GM18907 (cell line): ENCODE data around the gene IDH2.

Experiments
- ATAC-seq: cut with Tn5 transposase; IDR thresholded peaks from one replicate; pipeline ENCODE4 v1.9.1; 2021; ENCODE audit warnings: mild to moderate bottlenecking, moderate library complexity; ENCODE audit not compliant: unreplicated experiment

IDH2 gene

DNA sequence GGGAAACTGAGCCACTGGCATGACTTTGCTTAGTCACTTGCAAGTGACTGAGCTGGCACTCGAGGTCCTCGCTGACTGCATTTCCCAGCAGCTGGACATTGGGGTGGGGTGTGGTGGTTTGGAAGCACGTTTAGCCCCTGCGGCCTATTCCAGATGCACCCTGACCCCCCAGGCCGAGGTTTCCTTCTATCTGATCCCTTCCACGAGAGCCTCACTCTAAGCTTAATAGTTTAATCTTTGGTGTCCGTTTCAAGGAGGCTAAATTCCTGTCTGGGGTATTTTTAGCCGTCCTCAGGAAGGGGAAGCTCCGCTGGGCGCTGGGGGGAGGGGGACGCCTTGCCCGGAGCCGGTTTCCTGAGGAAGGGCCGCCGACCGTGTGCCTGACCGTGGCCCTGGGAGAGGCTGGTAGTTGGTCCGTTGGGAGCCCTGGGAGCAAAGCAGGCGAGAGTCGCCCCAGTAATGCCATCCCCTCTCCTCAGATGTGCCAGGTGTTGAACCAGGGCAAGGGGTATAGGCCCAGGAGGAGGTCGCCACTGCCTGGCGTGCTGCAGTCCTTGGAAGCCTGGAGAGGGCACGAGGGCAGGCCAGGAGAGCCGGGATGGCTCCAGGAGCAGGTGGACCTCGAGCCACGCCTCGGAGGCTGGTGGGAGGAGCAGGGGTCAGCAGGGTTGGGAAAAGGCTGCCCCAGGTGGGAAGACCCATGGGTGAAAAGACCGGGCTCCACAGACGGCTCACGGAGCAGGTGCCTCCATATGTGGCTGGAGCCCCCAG lies 37.2 kb downstream of the IDH2 start:
- no peak for ATAC-seq

DNA sequence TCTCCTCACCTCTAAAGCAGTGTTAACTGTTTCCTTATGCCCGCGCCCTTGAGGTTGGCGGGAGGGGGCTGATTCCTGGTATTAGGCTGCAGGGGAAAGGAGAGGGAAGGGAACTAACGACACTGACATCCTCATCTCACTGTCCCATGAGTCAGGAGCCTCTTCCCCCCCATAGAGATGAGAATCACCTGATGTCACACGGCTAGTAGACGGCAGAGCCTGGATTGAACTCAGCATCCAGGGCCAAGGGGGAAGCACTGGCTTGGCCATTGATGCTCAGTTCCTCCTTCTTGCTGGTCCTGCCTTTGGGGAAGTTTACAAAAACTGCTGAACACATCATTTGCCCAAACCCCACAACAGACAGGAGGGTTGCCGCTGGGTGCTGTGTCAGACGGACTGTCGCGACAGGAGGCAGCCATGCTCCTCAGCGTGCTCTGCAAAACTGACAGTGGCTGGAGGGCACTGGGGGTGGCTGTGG lies 38.5 kb downstream of the IDH2 start:
- ATAC-seq = no peak

DNA sequence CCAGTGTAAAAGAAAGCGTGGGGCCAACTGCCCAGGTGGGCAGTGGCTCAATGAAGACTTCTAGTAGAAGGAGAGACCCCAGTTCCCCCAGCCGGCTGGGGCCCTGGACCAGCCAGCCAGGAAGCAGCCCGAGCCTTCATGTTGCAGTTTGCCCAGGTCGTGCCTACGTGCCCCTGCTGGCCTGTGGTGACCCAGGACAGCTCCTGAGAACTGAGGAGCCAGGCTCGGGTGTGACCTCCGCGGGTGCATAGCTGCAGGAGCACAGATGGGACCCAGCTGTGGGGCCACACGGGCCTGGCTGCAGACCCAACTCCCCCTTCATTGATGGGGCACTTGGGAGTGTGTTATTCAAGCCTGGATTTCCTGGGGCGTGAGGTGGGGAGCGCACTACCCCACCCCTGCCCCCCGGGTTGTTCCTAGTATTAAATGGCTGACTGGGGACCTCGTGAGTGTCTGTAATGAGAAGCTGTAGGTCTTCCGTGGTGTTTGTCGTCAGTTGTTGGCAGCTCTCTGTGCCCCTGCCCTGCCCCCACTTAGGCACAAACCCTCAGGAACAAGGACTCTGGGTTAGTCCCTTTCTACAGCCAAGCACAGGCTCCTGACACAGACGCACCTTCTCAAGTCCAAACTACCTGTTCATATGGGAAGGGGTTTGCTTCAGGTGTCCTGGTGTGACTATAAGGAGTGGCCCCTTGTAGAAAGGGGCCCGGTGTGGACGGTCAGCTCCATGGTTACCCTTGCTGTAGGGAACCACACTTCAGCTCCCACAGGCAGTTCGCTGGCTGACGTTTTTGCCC lies 39.1 kb downstream of the IDH2 start:
- no peak for ATAC-seq

DNA sequence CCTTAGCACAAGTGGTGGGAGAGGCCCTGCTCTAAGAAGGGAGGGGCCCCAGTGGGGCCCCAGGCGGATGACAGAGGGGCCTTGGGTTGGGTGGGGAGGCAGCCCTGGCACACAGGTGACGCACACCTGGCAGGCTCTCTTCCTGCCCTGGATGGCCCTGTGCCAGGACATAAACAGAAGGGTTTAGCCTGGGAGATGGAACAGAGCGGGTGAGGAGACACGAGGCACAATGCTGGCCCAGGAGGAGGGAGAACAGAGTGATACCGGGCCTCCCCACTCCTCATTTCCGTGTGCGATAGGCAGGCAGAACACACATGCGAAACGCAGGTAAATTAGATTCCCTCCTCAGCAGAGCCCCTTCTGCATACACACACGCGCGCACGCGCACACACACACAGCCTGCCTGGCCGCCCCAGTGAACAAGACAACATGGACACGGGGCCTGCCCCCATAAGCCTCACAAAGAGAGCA lies 39.8 kb downstream of the IDH2 start:
- no peak for ATAC-seq

DNA sequence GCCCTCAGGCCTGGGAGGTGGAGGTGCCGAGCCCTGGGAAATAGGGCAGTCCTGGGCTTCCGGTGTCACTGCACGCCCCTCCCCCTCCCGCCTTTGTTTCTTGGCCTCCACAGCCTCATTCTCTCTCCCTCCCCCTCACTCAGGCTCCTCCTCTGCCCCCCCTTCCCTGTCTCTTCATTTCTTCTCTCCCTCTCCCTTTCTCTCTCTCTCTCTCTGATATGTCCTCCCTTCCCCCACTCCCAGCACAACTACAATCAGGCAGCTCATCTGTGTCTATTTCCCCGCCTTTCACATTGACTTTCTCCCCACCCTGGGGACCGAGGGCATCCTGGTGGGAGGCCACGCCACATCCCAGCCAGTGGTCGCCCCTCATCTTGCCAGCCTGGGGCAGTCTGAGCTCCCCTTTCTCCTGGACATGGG lies 40.2 kb downstream of the IDH2 start:
- no peak for ATAC-seq

DNA sequence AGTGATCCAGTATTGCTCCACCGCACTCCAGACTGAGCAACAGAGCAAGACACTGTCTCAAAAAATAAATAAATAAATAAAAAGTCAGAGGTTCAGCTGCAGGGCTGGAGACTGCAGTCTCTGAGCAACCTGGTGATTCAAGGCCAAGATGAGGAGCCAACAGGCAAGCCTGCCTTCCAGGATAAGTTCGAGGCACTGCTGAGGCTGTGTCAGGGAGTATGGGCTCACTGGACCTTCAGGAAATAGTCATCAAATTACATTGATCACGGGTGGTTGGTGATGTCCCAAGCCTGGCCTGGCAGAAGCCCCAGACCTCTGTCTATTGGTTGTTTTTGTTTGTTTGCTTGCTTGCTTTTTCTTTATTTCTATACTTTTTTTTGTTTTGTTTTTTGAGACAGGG lies 41.5 kb downstream of the IDH2 start:
- ATAC-seq = no peak

DNA sequence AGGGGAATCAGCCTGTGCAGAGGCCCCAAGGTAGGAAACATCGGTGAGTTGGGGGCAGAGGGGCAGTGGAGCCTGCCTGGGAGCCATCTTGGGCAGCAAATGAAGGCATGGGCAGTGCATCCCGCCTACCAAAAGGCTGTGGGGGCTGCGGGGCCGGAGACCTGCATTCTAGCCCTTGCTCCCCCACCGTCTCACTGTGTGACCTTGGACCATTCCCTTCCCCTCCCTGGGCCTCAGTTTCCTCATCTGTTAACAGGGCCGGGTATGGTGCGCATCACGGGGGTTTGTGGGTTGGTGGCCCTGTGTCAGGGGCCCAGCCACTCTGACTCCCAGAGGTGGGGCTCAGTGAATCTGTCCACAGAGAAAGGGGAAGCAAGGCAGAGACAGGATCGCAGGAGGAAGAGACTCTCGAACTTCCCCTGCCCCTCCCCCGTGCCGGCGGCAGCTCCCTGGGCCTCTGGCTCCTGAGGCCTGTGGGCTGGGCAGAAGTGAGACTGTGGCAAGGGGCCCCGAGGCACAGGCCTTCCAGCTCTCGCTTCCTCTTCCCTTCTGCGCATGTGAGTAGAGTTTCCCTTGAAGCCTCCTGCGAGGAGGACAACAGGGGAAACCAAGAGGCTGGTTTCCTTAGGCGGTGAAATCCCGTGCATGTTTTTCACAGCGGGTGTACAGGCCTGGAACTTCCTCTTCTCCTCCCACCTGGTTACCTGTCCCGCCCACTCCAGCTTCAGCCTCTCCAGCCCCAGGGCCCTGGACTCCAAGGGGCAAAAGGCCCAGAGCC lies 42.9 kb downstream of the IDH2 start:
- ATAC-seq = peak; percentile 93

DNA sequence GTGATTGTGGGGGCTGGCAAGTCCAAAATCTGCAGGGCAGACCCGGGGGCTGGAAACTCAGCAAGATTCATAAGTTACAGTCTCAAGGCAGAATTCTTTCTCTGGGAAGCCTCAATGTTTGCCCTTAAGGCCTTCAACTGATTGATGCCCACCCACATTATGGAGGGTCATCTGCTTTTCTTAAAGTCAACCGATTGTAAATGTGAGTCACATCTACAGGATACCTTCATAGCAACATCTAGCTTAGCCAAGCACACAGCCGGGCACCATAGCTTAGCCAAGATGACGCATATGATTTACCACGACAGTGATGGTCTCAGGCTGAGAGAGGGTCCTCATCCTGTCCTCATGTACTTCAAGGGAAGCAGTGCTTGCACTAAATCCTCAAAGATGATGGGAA lies 43.5 kb downstream of the IDH2 start:
- no peak for ATAC-seq

DNA sequence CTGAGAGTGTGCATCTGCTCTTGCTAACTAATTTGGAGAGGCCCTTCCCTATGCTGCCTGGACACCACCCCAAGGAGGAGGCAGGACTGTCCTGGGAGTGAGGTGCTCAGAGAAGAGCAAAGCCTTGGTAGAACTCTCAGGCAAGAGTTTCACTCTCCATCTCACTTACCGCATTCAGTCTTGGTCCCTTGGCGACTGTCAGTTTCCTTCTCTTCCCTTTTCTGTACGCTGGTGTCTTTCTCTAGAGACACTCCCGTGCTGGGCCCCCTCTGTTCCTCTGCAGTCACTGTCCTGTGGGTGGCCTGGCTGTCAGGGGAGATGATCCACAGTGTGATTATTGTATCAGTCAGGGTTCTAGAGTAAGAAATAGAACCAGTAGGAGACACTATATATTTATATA lies 44.0 kb downstream of the IDH2 start:
- no peak for ATAC-seq

DNA sequence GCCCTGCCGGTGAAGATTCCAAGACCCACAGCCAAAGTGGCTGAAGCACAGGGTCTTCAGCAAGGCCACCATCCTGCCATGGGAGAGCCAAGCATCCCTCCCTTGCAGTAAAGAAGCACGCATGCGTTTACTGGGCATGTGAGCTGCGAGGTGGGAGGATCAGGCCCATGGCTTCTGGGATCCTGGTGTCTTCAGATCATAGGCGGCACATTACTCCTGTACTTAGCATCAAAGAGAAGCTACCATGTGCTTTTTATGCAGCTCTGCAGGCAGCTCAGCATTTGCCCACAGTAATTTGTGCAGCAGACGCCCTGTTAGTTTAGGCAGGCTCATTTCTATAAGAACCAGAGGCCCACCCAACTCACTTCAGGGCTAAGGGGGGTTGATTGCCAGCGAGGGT lies 45.7 kb downstream of the IDH2 start:
- no peak for ATAC-seq

DNA sequence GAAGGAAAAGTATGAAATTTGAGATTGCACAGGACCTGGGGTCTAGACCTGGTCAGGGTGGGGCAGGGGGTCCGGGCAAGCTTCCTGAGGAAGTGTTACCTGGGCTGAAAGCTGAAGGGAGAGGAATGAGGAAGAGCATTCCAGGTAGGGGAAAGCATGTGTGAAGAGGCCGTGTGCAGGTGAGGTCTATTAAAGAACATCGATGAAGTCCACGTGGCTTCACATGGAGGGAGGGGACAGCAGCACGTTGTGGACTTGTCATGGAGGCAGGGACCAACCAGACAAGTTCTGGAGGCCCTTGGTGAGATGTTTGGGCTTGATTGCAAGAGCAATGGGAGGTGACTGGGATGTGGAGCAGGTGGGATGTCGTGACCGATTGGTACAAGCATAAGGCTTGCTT lies 47.1 kb downstream of the IDH2 start:
- no peak for ATAC-seq

DNA sequence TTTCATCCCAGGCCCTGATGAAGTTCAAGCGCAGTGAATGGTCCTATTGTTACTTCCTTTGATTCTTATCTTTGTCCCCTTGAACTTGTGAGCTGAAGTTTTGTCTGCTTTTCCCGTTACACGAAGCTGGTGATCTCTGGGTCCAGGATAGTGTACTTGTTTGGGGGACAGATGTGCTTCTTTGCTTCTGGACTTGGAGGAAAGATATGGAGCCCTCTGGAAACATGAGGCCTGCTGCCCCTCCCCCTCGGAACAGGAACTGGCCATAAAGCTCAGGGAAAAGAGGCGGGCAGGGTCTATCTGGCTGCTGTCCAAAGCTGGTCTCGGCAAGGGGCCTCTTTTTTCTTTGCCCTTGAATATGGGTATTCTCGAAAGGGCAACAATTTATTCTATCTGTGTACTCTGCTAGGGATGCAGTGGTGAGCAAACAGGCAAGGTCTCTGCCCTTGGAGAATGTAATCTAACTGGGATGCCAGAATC lies 47.6 kb downstream of the IDH2 start:
- ATAC-seq = no peak

DNA sequence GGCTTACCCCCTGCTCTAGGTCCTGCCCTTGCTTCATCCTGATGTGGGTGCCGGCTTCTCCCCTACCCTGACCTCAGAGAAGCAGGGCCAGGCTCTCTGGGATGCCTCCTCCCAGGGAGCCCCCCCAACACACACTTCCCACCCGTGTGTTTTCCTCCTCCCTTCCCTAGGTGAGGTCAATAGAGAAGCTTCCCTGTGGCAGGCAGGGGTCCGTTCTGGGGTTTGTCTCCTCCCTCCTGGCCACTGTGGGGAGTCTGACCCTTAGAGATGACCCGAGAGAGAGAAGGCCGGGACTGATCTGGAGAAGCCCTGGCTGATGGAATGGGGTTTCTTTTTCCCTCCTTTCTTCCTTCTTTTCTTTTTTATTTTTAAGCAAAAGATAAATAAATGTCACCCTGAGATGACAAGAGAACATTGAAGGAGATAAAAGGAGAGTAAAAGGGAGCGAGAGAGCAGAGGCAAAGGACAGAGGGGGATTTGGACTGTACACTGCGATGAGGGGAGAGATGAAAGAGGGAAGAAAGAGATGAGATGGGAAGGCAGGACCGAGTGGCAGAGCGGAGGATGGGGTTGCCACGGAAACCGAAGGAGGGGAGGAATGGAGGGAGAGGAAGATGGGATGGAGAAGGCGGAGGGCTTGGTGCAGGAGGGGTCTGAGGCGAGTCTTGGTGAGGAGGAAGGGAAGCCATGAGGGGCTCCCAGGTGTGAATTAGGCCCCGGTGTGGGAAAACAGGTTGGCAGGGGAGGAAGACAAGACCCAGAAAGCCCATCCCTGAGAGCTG lies 48.4 kb downstream of the IDH2 start:
- ATAC-seq = no peak

DNA sequence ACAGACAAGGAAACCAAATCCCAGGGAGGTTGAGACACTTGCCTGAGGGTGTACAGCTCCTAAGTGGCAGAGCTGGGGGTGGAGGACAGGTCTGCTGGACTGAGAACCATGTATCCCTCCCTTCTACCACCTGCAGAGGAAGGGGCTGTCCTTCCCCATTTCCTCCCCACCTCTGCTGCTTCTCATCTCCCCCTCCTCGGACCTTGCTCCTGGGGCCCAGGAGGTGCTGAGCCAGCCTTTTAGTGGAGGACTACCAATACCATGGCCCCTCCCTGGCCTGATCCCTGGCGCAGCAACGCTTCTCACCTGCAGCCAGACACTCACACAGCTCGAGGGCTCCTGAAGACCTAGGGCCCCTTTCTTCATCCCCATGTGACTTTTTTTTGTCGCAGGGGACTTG lies 50.4 kb downstream of the IDH2 start:
- ATAC-seq = no peak

DNA sequence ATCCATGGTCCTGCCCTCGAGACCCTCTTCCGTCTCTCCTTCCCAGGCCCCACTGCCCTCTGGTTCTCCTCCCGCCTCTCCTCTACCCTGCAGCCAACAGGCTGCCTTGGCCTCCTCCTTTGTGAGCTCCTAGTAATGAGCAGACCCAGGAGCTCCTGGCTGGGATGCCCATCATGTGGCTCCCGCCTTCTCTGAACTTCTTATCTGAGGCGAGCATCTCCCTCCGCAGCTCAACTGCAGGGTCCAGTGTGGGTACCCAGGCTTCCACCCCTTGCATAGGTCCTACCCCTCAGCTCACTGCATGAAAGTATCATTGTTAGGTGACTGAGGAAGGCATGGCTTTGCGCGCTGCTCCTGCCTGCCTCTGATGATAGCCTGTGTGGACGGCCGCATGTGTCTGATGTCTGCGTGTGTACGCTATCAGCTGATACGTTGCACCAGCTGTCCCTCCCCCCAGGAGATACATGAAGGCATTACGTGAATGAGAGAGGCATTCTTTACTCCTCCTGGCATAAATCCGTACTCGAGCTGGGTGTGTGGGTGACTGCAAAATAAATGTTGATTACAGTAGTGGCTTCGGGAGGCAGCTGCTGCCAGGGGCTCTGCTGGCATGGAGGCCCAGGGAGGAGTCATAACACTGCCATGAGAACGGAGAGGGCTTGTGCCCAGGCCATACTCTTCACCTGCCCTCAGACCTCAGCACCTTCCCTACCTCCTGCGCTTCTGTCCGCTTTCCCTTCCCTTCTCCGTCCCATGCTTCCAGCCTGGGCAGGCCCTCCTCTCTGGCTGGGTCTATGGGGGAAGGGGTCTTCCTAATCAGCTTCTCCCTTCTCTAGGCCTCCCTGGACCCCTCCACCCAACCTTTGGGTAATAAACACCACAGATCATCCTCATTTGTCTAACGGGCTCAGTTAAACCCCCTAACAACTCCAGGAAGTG lies 52.3 kb downstream of the IDH2 start:
- no peak for ATAC-seq

DNA sequence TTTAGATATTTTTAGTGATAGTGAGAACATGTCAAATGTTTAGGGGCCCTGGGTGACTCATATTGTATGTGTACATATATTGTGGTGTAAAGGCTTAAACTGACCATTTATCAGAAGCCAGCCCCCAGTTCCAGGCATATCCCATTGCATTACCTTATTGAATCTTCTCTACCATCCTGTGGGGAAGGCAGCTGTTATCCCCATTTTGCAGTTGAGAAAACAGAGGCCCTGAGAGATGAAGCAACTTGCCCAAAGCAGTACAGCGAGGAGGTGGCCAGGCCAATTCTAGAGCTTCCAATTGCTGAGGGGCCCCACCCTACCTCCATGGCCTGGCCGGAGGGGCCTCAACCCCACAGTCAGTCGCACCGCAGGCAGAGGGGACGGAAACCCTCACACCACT lies 53.2 kb downstream of the IDH2 start:
- no peak for ATAC-seq

DNA sequence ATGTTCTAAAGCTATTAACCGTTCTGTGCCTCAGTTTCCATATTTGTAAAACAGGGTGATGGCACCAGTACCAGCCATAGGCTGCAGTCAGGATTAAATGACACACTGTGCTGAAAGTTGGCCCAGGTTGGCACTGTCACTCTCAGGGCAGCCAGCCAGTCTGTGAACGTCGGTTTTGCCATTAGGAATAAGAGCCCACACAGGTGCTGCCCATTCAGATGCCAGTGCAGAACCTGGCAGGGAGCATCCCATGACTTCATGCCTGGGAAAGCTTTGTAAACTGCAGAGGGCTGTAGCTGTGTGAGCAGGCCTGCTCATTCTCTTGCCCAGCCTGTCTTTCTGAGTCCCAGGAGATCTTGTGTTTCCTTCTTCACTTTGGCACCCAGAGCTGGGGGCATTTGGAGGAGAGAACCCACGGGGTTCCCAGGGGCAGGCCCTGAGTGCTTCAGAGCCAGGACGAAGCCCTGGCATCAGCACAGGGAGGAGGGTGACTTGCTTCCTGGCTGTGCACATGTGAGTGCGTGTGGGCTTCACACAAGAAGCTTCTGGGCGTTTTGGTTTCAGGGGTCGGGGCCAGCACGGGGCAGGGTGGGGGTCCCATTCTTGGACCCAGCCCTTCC lies 54.2 kb downstream of the IDH2 start:
- no peak for ATAC-seq

DNA sequence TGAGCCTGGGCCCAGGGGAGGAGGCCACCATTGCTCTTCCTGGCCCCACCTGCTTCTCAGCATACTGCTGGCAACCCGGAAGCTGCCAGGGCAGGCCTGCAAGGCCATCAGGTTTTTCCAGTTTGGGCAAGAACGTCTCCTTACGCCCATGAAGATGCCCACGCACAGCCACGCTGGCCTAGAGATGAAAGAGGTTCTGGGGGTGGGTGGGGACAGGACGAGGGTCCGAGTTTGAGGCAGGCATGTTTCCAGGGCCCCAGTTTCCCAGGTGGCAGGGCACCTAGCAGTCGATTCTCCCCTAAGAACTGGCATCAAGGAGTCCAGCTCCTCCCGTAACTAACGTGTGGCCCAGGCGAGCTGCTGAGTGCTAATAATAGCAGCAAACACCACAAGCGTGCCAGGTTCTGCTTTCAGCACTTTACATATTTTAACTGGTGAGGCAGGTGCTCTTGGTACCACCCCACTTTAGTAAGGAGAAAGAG lies 55.3 kb downstream of the IDH2 start:
- no peak for ATAC-seq

DNA sequence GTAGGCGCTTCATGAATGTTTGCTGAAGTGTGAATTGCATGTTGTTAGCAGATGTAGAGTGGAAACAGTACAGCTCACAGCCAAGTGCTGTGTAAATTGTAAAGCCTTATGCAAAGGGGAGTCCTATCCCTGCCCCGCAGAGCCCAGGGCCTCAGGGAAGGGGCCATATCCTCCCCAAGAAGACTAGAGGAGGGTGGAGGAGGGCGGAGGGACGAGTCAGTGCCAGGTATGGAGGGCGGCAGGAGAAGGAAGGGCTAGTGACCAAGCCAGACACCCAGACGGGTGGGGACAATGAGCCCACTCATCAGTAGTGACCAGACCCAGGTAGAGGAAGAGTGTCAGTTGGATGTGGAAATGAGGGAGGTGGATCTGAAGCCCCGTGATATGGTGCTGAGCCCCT lies 56.0 kb downstream of the IDH2 start:
- ATAC-seq = no peak
